ENCODE data around the gene NELL1.

GRCh38 chr11:21262992-21263391, 593.6 kb downstream of the NELL1 start:
- no peak for TF ChIP-seq POLR2A (IDR thresholded peaks at IDR 0.05)
- TF ChIP-seq CTCF (IDR thresholded peaks at IDR 0.05 in 8 of 11, conservative IDR thresholded peaks at IDR 0.05 in 3 of 11) = no peak

Measured in spleen (tissue), 7 donors.